ENCODE data around the gene ENPP6. TPM values are rescaled to one million over a fixed set of nuclear protein-coding genes. Genes with fewer than 3 reads are reported as not detected.

ENPP6 gene
- total RNA-seq, 1 experiment from 2014 or later: not detected

DNA sequence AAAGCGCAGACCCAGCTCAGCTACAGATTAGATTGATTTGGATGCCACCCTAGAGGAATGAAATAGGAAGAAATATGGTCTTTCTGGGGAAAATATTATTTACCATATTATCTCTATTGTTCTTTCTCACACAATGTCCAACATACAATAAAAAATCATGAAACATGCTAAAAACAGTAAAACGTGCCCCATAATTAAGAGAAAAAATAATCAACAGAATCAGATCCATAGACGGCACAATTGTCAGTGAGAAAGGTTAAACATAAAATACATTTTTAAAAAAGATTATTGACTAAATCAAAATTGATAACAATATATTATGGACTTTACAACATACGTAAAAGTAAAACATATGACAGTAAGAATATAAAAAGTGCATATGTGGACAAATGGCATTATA is 90.9 kb downstream of the ENPP6 start:
- no peaks in the 10 kb centered on the region for H3F3A ChIP-seq (ENCODE audit: low read length, unreplicated experiment)
- ChIA-PET POLR2A (ENCODE audit: unreplicated experiment) (no interaction called here), CTCF (no interaction called here)
- H2AFZ ChIP-seq (ENCODE audit: low read length): no peak overlapping the region
- TF ChIP-seq EZH2 (IDR thresholded peaks at IDR 0.05; ENCODE audit: low read length, unreplicated experiment) (no peak), EZH2phosphoT487 (IDR thresholded peaks at IDR 0.05; ENCODE audit: borderline replicate concordance, low read length) (no peak)
- TF ChIP-seq, protein P1, sequence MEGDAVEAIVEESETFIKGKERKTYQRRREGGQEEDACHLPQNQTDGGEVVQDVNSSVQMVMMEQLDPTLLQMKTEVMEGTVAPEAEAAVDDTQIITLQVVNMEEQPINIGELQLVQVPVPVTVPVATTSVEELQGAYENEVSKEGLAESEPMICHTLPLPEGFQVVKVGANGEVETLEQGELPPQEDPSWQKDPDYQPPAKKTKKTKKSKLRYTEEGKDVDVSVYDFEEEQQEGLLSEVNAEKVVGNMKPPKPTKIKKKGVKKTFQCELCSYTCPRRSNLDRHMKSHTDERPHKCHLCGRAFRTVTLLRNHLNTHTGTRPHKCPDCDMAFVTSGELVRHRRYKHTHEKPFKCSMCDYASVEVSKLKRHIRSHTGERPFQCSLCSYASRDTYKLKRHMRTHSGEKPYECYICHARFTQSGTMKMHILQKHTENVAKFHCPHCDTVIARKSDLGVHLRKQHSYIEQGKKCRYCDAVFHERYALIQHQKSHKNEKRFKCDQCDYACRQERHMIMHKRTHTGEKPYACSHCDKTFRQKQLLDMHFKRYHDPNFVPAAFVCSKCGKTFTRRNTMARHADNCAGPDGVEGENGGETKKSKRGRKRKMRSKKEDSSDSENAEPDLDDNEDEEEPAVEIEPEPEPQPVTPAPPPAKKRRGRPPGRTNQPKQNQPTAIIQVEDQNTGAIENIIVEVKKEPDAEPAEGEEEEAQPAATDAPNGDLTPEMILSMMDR (conservative IDR thresholded peaks at IDR 0.05; ENCODE audit: low read depth, low read length): no peak
- peaks cover 36% of the 10 kb centered on the region for H3K27me3 ChIP-seq (ENCODE audit: low read length)
- no peak overlapping the region for H3K4me3 ChIP-seq (ENCODE audit: low read length)
- H3K9ac ChIP-seq (ENCODE audit: low read length): no peak overlapping the region
- H3K9me2 ChIP-seq (replicated peaks; ENCODE audit: low read length): no peaks in the 10 kb centered on the region
- BruUV-seq (replicated peaks): no TSS peak
- no peak overlapping the region for H3K4me2 ChIP-seq (ENCODE audit: low read length)
- DNase-seq: no peak
- no peaks in the 10 kb centered on the region for H3K36me3 ChIP-seq (ENCODE audit: low read depth, low read length)
- no peaks in the 10 kb centered on the region for H4K20me1 ChIP-seq (ENCODE audit: low read length)
- H3K9me3 ChIP-seq (ENCODE audit: low read length): no peaks in the 10 kb centered on the region
- no peak for ATAC-seq
- intact Hi-C loops (cut with micrococcal nuclease): no loop called here
- H3K79me2 ChIP-seq (ENCODE audit: low read length): no peaks in the 10 kb centered on the region
- H3K27ac ChIP-seq (ENCODE audit: low read length): no peak overlapping the region
- H3K4me1 ChIP-seq (ENCODE audit: insufficient read depth, low read length): no peaks in the 10 kb centered on the region

DNA sequence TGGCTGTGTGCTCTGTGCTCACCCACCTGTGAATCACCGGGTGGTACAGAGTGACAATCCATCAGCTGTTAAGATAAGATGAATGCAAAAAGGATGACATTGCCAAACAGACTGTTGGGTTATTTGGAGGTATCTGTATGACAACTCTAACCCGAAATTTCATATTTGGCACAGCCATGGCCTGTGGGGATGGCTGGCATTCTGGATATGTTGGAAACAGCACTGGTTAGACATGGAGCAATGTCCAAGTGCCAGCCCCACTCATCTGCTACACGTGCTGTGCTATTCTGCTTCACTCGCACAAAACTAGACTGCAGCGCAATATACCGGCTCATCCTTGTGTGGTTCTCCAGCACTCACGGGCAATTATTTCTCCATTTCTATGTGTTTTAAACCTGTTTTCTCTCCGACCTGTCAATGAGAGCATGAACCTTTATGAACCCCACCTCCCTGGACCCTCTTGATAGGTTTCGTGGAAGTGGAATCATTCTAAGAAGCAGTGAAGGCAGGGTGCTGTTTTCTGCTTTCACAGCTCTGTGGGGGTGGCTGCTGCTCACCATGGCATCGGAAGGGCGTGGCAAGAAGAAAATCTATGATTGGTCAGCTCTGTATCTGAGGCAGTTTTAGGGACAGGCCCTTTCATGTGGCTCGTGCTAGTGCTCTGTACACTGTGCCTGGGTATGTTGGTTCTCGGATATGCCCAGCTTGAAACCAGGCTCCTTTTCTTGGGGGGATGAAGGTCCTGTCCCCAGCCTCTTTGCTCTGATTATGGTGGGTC is 94.9 kb downstream of the ENPP6 start:
- DNase-seq (no peak), ATAC-seq (no peak)
- Histone ChIP-seq H3K36me3 (ENCODE audit: low read depth, low read length) (no peaks in the 10 kb centered on the region), H3K9me2 (replicated peaks; ENCODE audit: low read length) (no peaks in the 10 kb centered on the region), H4K20me1 (ENCODE audit: low read length) (no peaks in the 10 kb centered on the region), H3K4me3 (ENCODE audit: low read length) (no peak overlapping the region), H3K27me3 (ENCODE audit: low read length) (peaks cover 37% of the 10 kb centered on the region), H2AFZ (ENCODE audit: low read length) (no peak overlapping the region), H3K9me3 (ENCODE audit: low read length) (no peaks in the 10 kb centered on the region), H3K79me2 (ENCODE audit: low read length) (no peaks in the 10 kb centered on the region), H3K4me1 (ENCODE audit: insufficient read depth, low read length) (no peaks in the 10 kb centered on the region), H3F3A (ENCODE audit: low read length, unreplicated experiment) (no peaks in the 10 kb centered on the region), H3K4me2 (ENCODE audit: low read length) (no peak overlapping the region), H3K9ac (ENCODE audit: low read length) (no peak overlapping the region), H3K27ac (ENCODE audit: low read length) (no peak overlapping the region)
- BruUV-seq (replicated peaks): no TSS peak
- ChIA-PET POLR2A (ENCODE audit: unreplicated experiment) (no interaction called here), CTCF (no interaction called here)
- intact Hi-C loops (cut with micrococcal nuclease): no loop called here
- TF ChIP-seq, protein P1 (conservative IDR thresholded peaks at IDR 0.05; ENCODE audit: low read depth, low read length): no peak
- TF ChIP-seq EZH2phosphoT487 (IDR thresholded peaks at IDR 0.05; ENCODE audit: borderline replicate concordance, low read length) (no peak), EZH2 (IDR thresholded peaks at IDR 0.05; ENCODE audit: low read length, unreplicated experiment) (no peak)

DNA sequence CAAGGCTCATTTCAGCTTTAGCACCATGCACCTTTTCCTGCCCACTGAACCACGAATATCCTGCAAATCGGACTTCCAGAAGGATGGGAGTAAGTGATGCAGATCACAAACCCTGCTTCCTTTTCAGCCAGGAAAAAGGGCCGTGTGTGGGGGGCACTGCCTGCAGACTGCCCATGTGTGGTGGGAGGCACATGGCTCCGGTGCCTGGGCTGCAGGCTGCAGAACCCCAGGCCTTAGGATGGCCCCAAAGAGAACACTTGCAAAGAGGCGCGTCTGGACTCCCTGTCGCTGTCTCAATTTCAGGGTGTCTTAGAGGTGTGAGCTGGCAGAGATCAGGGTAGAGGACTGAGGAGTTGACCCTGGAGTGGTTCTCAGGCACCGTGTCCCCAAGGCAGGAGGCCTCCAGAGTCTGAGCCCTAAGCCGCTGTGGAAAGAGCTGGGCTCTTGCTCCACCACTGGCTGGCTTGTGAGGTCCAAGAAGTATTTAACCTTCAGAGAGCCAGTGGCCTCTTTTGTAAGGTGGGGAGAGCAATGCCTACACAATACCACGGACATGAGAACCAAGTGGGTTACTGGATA is 97.0 kb downstream of the ENPP6 start:
- Histone ChIP-seq H3K79me2 (ENCODE audit: low read length) (no peaks in the 10 kb centered on the region), H3K4me1 (ENCODE audit: insufficient read depth, low read length) (no peaks in the 10 kb centered on the region), H3F3A (ENCODE audit: low read length, unreplicated experiment) (no peaks in the 10 kb centered on the region), H3K27ac (ENCODE audit: low read length) (no peak overlapping the region), H3K4me3 (ENCODE audit: low read length) (no peak overlapping the region), H2AFZ (ENCODE audit: low read length) (no peak overlapping the region), H3K9me2 (replicated peaks; ENCODE audit: low read length) (no peaks in the 10 kb centered on the region), H3K4me2 (ENCODE audit: low read length) (no peak overlapping the region), H3K36me3 (ENCODE audit: low read depth, low read length) (no peaks in the 10 kb centered on the region), H3K27me3 (ENCODE audit: low read length) (peaks cover 39% of the 10 kb centered on the region), H3K9ac (ENCODE audit: low read length) (no peak overlapping the region), H3K9me3 (ENCODE audit: low read length) (no peaks in the 10 kb centered on the region), H4K20me1 (ENCODE audit: low read length) (no peaks in the 10 kb centered on the region)
- ChIA-PET POLR2A (ENCODE audit: unreplicated experiment) (no interaction called here), CTCF (no interaction called here)
- DNase-seq (no peak), ATAC-seq (no peak)
- no TSS peak for BruUV-seq (replicated peaks)
- intact Hi-C loops (cut with micrococcal nuclease): no loop called here
- TF ChIP-seq EZH2phosphoT487 (IDR thresholded peaks at IDR 0.05; ENCODE audit: borderline replicate concordance, low read length) (no peak), EZH2 (IDR thresholded peaks at IDR 0.05; ENCODE audit: low read length, unreplicated experiment) (no peak)
- TF ChIP-seq, protein P1 (conservative IDR thresholded peaks at IDR 0.05; ENCODE audit: low read depth, low read length): no peak

All from PC-3 (cell line).